ENCODE measurements around the gene LPCAT3.
"Not testable (repeated sequence)": the region's sequence is repeated elsewhere in the genome, so short reads cannot be mapped to it uniquely, and the experiment has no call there.

Gene LPCAT3, protein sequence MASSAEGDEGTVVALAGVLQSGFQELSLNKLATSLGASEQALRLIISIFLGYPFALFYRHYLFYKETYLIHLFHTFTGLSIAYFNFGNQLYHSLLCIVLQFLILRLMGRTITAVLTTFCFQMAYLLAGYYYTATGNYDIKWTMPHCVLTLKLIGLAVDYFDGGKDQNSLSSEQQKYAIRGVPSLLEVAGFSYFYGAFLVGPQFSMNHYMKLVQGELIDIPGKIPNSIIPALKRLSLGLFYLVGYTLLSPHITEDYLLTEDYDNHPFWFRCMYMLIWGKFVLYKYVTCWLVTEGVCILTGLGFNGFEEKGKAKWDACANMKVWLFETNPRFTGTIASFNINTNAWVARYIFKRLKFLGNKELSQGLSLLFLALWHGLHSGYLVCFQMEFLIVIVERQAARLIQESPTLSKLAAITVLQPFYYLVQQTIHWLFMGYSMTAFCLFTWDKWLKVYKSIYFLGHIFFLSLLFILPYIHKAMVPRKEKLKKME

GRCh38 chr12:7018350-7019042 lies at the start of gene LPCAT3:
TSS of gene LPCAT3 (minus strand) at chr12:7018476. CDS start at chr12:7018424, 52 bp downstream.
- peak; percentile 98 for DNase-seq

- DNase-seq = no peak
Measured at GRCh38 chr12:7067096-7067495, 48.8 kb upstream of the LPCAT3 start.

DNA sequence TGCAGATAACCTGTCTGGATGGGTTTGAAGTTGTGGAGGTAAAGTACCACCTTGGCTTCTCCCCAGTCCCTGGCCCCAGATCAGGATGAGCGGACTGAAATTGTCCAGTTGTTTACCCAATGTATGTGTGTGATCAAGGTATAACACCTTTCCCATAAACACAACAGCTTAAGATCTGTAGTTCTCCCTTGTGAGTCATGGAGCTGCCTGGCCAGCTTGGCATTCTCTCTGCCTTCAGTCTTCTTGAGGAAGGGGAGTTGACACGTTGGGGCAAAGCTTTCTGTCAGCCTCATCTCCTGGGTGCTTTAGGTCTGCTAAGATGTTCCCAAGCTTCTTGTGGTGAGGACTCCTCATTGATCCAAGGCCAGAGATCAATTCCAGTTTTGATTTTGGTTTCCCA lies 48.3 kb upstream of the LPCAT3 start:
- DNase-seq = no peak

DNA sequence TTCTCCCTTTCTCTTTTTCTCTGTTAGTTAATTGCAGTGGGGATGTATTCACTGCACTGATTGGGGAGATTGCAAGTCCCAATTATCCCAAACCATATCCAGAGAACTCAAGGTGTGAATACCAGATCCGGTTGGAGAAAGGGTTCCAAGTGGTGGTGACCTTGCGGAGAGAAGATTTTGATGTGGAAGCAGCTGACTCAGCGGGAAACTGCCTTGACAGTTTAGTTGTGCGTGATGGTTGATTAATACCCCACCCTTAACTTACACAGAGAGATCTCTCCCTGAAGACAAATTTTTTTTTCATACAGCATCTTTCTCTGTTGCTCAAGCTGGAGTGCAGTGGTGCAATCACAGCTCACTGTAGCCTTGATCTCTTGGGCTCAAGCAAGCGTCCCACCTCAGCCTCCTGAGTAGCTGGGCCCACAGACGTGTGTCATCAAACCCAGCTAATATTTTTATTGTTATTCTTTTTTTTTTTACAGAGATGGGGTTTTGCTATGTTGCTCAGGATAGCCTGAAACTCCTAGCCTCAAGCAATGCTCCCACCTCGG lies 46.9 kb upstream of the LPCAT3 start:
- DNase-seq = no peak

GRCh38 chr12:7064516-7064915 lies 46.2 kb upstream of the LPCAT3 start:
- no peak for DNase-seq

GRCh38 chr12:7061596-7061995 lies 43.3 kb upstream of the LPCAT3 start:
- no peak for DNase-seq

DNA sequence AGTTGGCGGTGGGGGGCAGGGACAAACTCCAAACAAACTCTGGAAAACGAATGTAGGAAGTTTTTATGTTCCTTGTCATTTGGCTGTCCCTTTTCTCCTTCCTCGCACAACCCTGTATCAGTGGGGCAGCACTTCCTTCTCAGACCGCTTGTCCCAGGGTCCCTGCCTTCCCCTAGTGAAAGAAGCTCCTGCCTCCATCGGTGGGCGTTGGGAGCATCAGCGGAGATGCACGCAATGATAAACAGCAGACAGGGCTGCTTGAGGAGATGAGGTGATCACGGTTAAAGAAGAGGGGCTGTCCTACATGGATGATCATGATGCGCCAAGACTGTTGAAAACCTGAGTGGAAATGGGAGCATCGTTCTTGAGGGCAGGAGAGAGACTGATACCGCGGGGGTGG lies 42.9 kb upstream of the LPCAT3 start:
- DNase-seq = no peak

DNA sequence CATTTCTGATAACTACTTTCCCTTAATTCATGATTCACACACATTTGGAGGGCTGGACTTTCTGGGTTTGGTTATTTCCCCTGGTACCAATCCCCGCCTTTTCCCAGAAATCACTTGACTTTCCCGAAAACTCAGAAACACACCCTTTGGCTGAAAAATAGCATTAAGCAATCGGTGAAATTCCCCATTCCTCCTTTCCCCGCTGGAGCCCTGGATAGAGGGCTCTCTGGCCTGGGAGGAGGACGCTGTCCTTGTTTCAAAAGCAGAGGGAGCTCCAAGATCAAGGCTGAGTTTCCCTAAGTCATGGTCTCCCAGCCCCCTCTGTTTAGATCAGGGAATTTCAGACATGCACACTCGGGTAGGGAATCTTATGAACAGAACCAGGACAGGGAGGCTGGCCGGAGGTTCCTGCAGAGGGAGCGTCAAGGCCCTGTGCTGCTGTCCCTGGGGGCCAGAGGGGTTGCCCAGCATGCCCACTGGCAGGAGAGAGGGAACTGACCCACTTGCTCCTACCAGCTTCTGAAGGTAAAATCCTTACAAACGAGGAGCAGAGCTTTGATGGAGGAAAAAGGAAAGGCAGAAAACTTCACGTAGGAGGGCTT lies 42.2 kb upstream of the LPCAT3 start, which contains the start of gene C1S:
C1S (plus strand) TSS at position 366 of the 602 bp plus-strand sequence. CDS start 1,195 bp downstream, outside the sequence.
- peak; percentile 55 for DNase-seq

GRCh38 chr12:7059780-7060179 lies 41.5 kb upstream of the LPCAT3 start:
- no peak for DNase-seq

DNA sequence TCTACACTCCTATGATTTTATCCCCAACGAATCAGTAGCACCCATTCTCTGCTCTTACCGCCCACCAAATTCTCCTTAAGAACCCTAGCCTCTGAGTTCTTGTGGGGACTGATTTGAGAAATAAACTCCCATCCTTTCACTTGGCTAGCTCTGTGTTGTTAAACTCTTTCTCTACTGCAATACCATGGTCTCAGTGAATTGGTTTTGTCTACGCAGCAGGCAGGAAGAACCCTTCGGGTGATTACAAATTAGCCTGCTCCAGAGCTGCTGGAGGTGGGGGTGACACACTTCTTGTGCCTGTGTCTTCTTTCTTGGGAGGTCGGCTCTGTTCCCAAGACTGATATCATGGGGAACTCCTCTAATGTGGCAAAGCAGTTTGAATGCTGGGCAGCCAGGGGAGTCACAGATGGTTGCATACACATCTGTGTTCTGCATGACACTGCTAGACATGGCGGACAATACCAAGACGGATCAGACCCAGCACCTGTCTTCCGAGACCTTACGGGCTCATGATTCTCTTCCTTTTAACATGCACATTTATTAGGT lies 40.6 kb upstream of the LPCAT3 start:
- no peak for DNase-seq

DNA sequence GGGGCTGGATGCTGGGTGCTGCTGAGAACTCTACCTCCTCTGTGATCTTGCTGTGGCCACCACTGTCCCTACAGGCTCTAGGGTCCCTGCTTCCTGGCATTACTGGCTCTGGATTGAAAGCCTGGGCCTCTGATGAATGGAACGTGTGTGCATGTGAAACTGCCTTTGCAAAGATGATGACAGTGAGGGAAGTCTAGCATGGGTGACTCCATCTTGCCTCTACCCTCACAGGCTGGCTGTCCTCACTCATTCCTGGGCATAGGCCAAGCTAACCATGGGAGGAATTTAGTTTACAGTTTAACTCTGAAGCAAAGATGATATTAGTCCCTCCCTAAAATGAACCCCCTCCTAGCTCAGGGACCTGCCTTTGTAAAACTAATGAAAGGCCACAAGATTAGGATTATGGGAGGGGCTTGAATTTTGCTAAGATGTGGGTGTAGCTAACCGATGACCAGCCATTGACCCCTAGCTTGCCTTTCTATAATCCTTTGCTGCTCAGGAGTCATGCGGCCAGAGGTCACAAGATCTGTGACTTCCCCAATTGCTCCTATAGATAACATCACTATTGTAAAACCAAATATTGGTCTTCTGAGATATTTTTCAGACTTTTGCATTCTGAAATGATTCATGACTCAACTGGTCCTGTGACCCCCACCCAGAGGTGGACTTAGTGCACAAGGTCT lies 40.0 kb upstream of the LPCAT3 start:
- DNase-seq = peak; percentile 86

DNA sequence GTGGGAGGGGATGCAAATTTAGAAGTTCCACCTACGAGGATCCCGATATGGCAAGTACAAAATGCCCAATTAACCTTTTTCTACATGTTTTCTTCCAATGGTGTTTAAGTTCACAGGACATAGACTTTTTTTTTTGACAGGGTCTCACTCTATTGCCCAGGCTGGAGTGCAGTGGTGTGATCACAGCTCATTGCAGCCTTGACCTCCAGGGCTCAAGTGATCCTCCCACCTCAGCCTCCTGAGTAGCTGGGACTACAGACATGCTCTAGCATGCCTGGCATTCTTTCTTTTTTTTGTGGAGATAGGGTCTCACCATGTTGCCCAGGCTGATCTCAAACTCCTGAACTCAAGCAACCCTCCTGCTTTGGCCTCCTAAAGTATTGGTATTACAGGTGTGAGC lies 37.5 kb upstream of the LPCAT3 start:
- not testable (repeated sequence) for DNase-seq

- no peak for DNase-seq
Measured at GRCh38 chr12:7054925-7055324, 36.6 kb upstream of the LPCAT3 start.

GRCh38 chr12:7049973-7050372 lies 31.7 kb upstream of the LPCAT3 start:
- not testable (repeated sequence) for DNase-seq

GRCh38 chr12:7049445-7049951 lies 31.2 kb upstream of the LPCAT3 start:
- not testable (repeated sequence) for DNase-seq

- DNase-seq = no peak
Measured at GRCh38 chr12:7047306-7047705, 29.0 kb upstream of the LPCAT3 start.

GRCh38 chr12:7046383-7047105 lies 28.3 kb upstream of the LPCAT3 start:
- DNase-seq = no peak

GRCh38 chr12:7045913-7046312 lies 27.6 kb upstream of the LPCAT3 start:
- DNase-seq = no peak

DNA sequence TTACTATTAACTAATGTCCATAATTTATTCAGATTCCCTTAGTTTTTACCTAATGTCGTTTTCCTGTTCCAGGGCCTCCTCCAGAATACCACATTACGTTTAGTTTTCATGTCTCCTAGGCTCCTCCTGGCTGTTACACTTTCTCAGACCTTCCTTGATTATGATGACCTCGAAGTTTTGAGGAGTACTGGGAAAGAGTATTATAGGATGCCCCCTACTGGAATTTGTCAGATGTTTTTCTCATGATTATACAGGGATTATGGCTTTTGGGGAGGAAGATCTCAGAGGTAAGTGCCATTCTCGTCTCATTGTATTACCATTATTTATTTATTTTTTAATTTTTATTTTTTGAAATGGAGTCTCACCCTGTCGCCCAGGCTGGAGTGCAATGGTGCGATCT lies 24.6 kb upstream of the LPCAT3 start:
- peak; percentile 90 for DNase-seq

GRCh38 chr12:7039403-7039802 lies 21.1 kb upstream of the LPCAT3 start:
- no peak for DNase-seq

GRCh38 chr12:7038591-7038990 lies 20.3 kb upstream of the LPCAT3 start:
- DNase-seq = no peak
